K562 (cell line): Measurements from ENCODE around the gene SREBF1. TPM values are rescaled to one million over a fixed set of nuclear protein-coding genes. Genes with fewer than 3 reads are reported as not detected.

ENCODE experiments used
- ATAC-seq: fragments of 200-7000 bp; cut with Tn5 transposase; 3 replicates; pipeline ENCODE4 v1.9.1; 2020; ENCODE audit warnings: moderate library complexity
- BruUV-seq: library from RNA; stranded (reverse); fragments of 400-500 nt; replicated peaks from 2 replicates; lab custom pipeline; 2021; lab: Mats Ljungman, UMichigan
- CTCF ChIA-PET: fragments of 300-600 bp; formaldehyde crosslinking; extraction: SDS; loops from one replicate; lab custom pipeline; 2021; ENCODE audit warnings: low intra/inter-chr PET ratio; lab: Yijun Ruan, JAX
- POLR2A ChIA-PET: fragments of 300-600, 350-650 bp; sonication (Branson Sonifier 250); formaldehyde crosslinking; extraction: SDS; loops from one replicate; lab custom pipeline; 2021; ENCODE audit warnings: antibody characterized with exemption, inconsistent platforms; lab: Yijun Ruan, JAX
- DNase-seq, 4 experiments: peaks; one replicate each; pipeline versions ENCODE4 v3.0.0 to v3.0.0-alpha.2; 2011 to 2018; ENCODE audit warnings: low spot score in 3 of 4, mixed read lengths in 3 of 4; ENCODE audit errors: extremely low read depth in 1 of 4
- FAIRE-seq: peaks from 2 replicates; lab custom pipeline; 2011; peaks lifted over from hg19 to GRCh38; lab: Jason Lieb, UNC
- H2AFZ ChIP-seq: 2 replicates; pipeline ENCODE4 v1.6.0; 2011; ENCODE audit warnings: low read depth, low read length, control low read depth, inconsistent platforms
- H3K27ac ChIP-seq: fragments of 200-600 bp; 3 replicates; pipeline ENCODE4 v1.8.0; 2011; ENCODE audit warnings: low read depth, mild to moderate bottlenecking, control low read depth, inconsistent platforms, low read length, moderate library complexity, mixed read lengths; ENCODE audit errors: extremely low read depth
- H3K27me3 ChIP-seq, 2 experiments: fragments of 300-600 bp in 1 of 2; 2 replicates in 1 of 2; 3 replicates in 1 of 2; pipeline versions ENCODE4 v1.6.0 to v1.8.0; 2011; ENCODE audit warnings: inconsistent platforms in 2 of 2, low read length in 2 of 2, mild to moderate bottlenecking in 1 of 2, mixed read lengths in 1 of 2, moderate library complexity in 1 of 2; ENCODE audit not compliant: control insufficient read depth in 2 of 2, insufficient read depth in 2 of 2
- H3K36me3 ChIP-seq: fragments of 300-600 bp; 3 replicates; pipeline ENCODE4 v1.8.0; 2011; ENCODE audit warnings: mild to moderate bottlenecking, low read length, inconsistent platforms; ENCODE audit not compliant: control insufficient read depth, insufficient read depth
- H3K4me1 ChIP-seq, 2 experiments: fragments of 200-600 bp in 1 of 2; replicated peaks in 1 of 2; 2 replicates in 1 of 2; 3 replicates in 1 of 2; pipeline versions ENCODE4 v1.5.1 to v1.8.0; 2011; ENCODE audit warnings: inconsistent platforms in 2 of 2, low read length in 2 of 2, mild to moderate bottlenecking in 1 of 2, mixed read lengths in 1 of 2, moderate library complexity in 1 of 2; ENCODE audit not compliant: control insufficient read depth in 2 of 2, insufficient read depth in 2 of 2
- H3K4me2 ChIP-seq: 2 replicates; pipeline ENCODE4 v1.6.1; 2011; ENCODE audit warnings: low read length, control low read depth, inconsistent platforms, mixed read lengths; ENCODE audit not compliant: insufficient read depth
- H3K4me3 ChIP-seq: fragments of 200-600 bp; sonication (generic), shearing (Covaris generic); 2 replicates; pipeline ENCODE4 v1.5.1; 2016; ENCODE audit warnings: control low read depth, inconsistent platforms
- H3K79me2 ChIP-seq: fragments of 200-600 bp; 3 replicates; pipeline ENCODE4 v1.8.0; 2011; ENCODE audit warnings: low read length, inconsistent platforms; ENCODE audit not compliant: control insufficient read depth, insufficient read depth
- H3K9ac ChIP-seq, 2 experiments: 2 replicates each; pipeline versions ENCODE4 v1.6.0 to v1.6.1; 2011; ENCODE audit warnings: low read depth in 2 of 2, low read length in 2 of 2, control low read depth in 1 of 2, inconsistent platforms in 1 of 2, mild to moderate bottlenecking in 1 of 2, mixed read lengths in 1 of 2; ENCODE audit not compliant: insufficient read depth in 1 of 2
- H3K9me1 ChIP-seq: one replicate; pipeline ENCODE4 v1.6.0; 2011; ENCODE audit warnings: inconsistent platforms, mild to moderate bottlenecking, low read length, moderate library complexity; ENCODE audit not compliant: control insufficient read depth, insufficient read depth
- H3K9me3 ChIP-seq: replicated peaks from 2 replicates; pipeline ENCODE4 v1.5.1; 2011; ENCODE audit warnings: low read depth, low read length, inconsistent platforms; ENCODE audit not compliant: control insufficient read depth, insufficient read depth
- H4K20me1 ChIP-seq: replicated peaks from 2 replicates; pipeline ENCODE4 v1.6.1; 2011; ENCODE audit warnings: low read length, inconsistent platforms, mixed read lengths; ENCODE audit not compliant: control insufficient read depth, insufficient read depth
- NR2C1 ChIP-seq, 2 experiments: fragments of 450-650 bp; IDR thresholded peaks; 2 replicates each; pipeline ENCODE4 v1.6.1; 2017; ENCODE audit warnings: mild to moderate bottlenecking in 2 of 2, antibody characterized with exemption in 1 of 2, inconsistent platforms in 1 of 2, missing compliant biosample characterization in 1 of 2, missing genetic modification characterization in 1 of 2
- NR2C2 ChIP-seq, 2 experiments: fragments of 200-800 bp in 1 of 2; sonication (Bioruptor generic) in 1 of 2; sonication (generic) in 1 of 2; formaldehyde crosslinking in 1 of 2; IDR thresholded peaks; 2 replicates each; pipeline versions ENCODE4 v1.6.1 to v1.8.0; 2016 to 2022; ENCODE audit warnings: mild to moderate bottlenecking in 1 of 2, missing compliant biosample characterization in 1 of 2, missing genetic modification characterization in 1 of 2, missing genetic modification reagents in 1 of 2
- RBM15 ChIP-seq: fragments of 200-400 bp; formaldehyde crosslinking; IDR thresholded peaks from 2 replicates; pipeline ENCODE4 v1.6.1; 2018; ENCODE audit warnings: mild to moderate bottlenecking, low read length, moderate library complexity; ENCODE audit not compliant: insufficient read depth
- SMARCB1 ChIP-seq: IDR thresholded peaks from 2 replicates; pipeline ENCODE4 v1.6.1; 2011; ENCODE audit warnings: improper control_type of control experiment, low read depth; ENCODE audit not compliant: insufficient read length
- WGBS: fragments of 100-300 bp; shearing (Covaris generic); methylation state at CpG from one replicate; pipeline ENCODE4 v1.1.6; 2016; ENCODE audit warnings: low coverage, mixed read lengths; ENCODE audit not compliant: insufficient coverage; ENCODE audit errors: missing lambda C conversion rate; 5-methylcytosine and 5-hydroxymethylcytosine counted together
- in situ Hi-C: fragments of 300-500 bp; cut with MboI; formaldehyde crosslinking; loops from 4 replicates; pipeline ENCODE4 v1.15.0; 2018; ENCODE audit warnings: inconsistent platforms, mixed read lengths
- intact Hi-C: fragments of 100-400 bp; cut with micrococcal nuclease; formaldehyde crosslinking; loops from 2 replicates; pipeline ENCODE4 v1.14.2; 2022
- polyA plus RNA-seq, 8 experiments: library from polyadenylated mRNA; depleted of rRNA in 4 of 8; stranded (reverse) in 5 of 8; unstranded in 3 of 8; fragments of >200 nt; fragmentation: Nextera tagmentation in 2 of 8; fragmentation: Illumina TruSeq in 1 of 8; extraction: Ambion mirVana in 2 of 8; extraction: Trizol in 1 of 8; gene quantifications; 2 replicates each; pipeline versions ENCODE4 v1.2.1 to v1.2.3, GENCODE V29; 2011 to 2014; ENCODE audit warnings: inconsistent platforms in 1 of 8, missing spikeins in 1 of 8
- total RNA-seq, 7 experiments: library from RNA; depleted of rRNA in 6 of 7; stranded (reverse); fragments of >200 nt in 6 of 7; fragmentation: Illumina TruSeq in 2 of 7; extraction: Trizol in 2 of 7; gene quantifications; 2 replicates each; pipeline versions ENCODE4 v1.2.1 to v1.2.3, GENCODE V29; 2011 to 2021; ENCODE audit warnings: low replicate concordance in 1 of 7

The SREBF1 gene
- total and polyA plus RNA-seq, 9 of the 15 experiments (the other 6 are each of a cell fraction or from before 2014, with no cell fraction given): 1.6 to 169 (median 69.4) TPM

DNA sequence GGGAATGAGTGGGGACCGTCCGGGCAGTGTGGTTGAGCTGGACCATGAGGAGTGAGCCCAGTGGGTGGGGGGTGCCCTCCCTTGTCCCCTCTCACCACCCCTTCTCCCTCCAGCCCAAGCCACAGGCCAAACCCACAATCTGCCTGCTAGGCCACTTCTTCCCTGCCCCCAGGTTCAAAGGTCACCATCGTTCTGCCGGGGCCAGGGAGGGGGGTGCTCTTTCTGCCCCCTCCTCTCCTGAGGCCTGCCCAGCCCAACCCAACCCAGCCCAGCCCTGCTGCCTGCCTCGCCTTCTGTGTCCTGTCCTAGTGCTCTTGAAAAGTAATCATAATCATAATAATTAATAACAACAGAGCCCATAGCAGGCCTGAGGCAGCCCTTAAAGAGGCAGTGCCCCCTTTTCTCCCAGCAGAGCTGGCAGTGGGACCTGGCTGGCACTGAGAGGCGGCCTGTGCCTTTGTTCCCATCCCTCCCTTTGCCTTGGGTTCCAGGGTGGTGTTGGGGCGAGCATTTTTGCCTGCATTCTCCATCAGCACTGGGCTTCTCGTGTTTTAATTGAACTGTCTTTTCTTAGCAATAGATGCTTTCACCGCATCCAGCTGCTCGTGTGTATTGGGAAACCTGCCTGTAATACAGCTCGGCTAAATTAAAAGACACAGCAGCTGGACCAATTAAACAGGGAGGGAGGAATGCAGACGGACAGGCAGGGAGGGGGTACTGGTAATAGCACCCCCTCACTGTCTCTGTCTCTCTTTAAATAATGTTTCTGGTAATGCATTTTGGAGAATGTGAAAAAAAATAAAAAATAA lies 46.8 kb downstream of the SREBF1 start:
- ATAC-seq: no peak
- no peak for DNase-seq
- in situ Hi-C loops (no loop called here), intact Hi-C loops (loop anchor here (10.0 kb wide), 1 partner anchor 105 kb away; the partner anchor contains the start of gene RAI1)
- H3K4me2 ChIP-seq: no peak overlapping the region
- POLR2A ChIA-PET: interaction anchor here (0.6 kb wide), 1 partner anchor 127 kb away, joined by 3 read pairs; no protein-coding TSS in a partner anchor
- H2AFZ ChIP-seq: no peak overlapping the region
- H3K79me2 ChIP-seq: peaks cover 2% of the 10 kb centered on the region; the same call in 1 of the 3 replicates
- WGBS: 60% methylated on average over 9 of the region's 12 CpGs
- no peaks in the 10 kb centered on the region for H4K20me1 ChIP-seq
- no peak overlapping the region for H3K27ac ChIP-seq
- H3K4me1 ChIP-seq: peaks cover 0 to 76% of the 10 kb centered on the region in 2 experiments; a peak in 4 of 5 replicates
- peaks cover 18% of the 10 kb centered on the region; the same call in 2 of the 3 replicates for H3K36me3 ChIP-seq
- TF ChIP-seq RBM15 (no peak), NR2C2 (CRISPR knock-in tag; IDR thresholded peaks at IDR 0.05) (peak; percentile 46; the same call in 1 of the 2 replicates), NR2C2 (tag; IDR thresholded peaks at IDR 0.05) (no peak), NR2C1 (IDR thresholded peaks at IDR 0.05) (peak; percentile 67), NR2C1 (tag; IDR thresholded peaks at IDR 0.05) (peak; percentile 51; the same call in 1 of the 2 replicates), SMARCB1 (no peak)
- no peaks in the 10 kb centered on the region for H3K27me3 ChIP-seq
- no TSS peak for BruUV-seq
- no peak for FAIRE-seq
- no peaks in the 10 kb centered on the region for H3K9me1 ChIP-seq
- peak overlapping the region in 1 of 2 experiments; percentile 52; a peak in 1 of 4 replicates for H3K9ac ChIP-seq
- no peaks in the 10 kb centered on the region for H3K9me3 ChIP-seq
- H3K4me3 ChIP-seq: no peak overlapping the region
- CTCF ChIA-PET: no interaction called here
